ENCODE results near the gene GPR17. TPM values are rescaled to one million over a fixed set of nuclear protein-coding genes. Genes with fewer than 3 reads are reported as not detected.

GPR17 gene
- total and polyA plus RNA-seq, 4 experiments from 2014 or later: not detected

GRCh38 chr2:127646487-127647241, 711 bp downstream of the GPR17 start:
- no peaks in the 10 kb centered on the region for H3K27me3 ChIP-seq (ENCODE audit: insufficient read depth, low read length)
- Mint-ChIP-seq H3K4me3 (no peak overlapping the region), H3K9me3 (no peaks in the 10 kb centered on the region), H3K4me1 (peaks cover 13 to 33% (median 22%) of the 10 kb centered on the region in 4 donors), H3K27ac (no peak overlapping the region), H3K36me3 (no peaks in the 10 kb centered on the region), H3K27me3 (no peaks in the 10 kb centered on the region)
- ChIA-PET POLR2A (ENCODE audit: partially characterized antibody) (no interaction called here), CTCF (ENCODE audit: partially characterized antibody) (interaction anchor here (2.9 kb wide), 1 partner anchor 55 kb away, joined by 6 read pairs; no protein-coding TSS in a partner anchor)
- peak in 1 of 5 donors; percentile 14 for DNase-seq
- no peak overlapping the region for H3K4me3 ChIP-seq (ENCODE audit: low read length in 2 of 2)
- H3K36me3 ChIP-seq (ENCODE audit: insufficient read depth, low read length): no peaks in the 10 kb centered on the region
- H3K9me3 ChIP-seq (ENCODE audit: control insufficient read depth in 1 of 2, low read length in 2 of 2): no peaks in the 10 kb centered on the region
- intact Hi-C loops (cut with micrococcal nuclease): loop anchor here (10.0 kb wide), 1 partner anchor 302 kb away; no protein-coding TSS in a partner anchor
- H3K27ac ChIP-seq (ENCODE audit: low read depth, low read length): no peak overlapping the region
- H3K4me1 ChIP-seq (ENCODE audit: insufficient read depth, low read length): peaks cover 12% of the 10 kb centered on the region

- no peaks in the 10 kb centered on the region for H3K36me3 ChIP-seq (ENCODE audit: insufficient read depth, low read length)
- H3K27me3 ChIP-seq (ENCODE audit: insufficient read depth, low read length): no peaks in the 10 kb centered on the region
- no peaks in the 10 kb centered on the region for H3K9me3 Mint-ChIP-seq
- H3K9me3 ChIP-seq (ENCODE audit: control insufficient read depth in 1 of 2, low read length in 2 of 2): no peaks in the 10 kb centered on the region
- no peaks in the 10 kb centered on the region for H3K36me3 Mint-ChIP-seq
- intact Hi-C loops (cut with micrococcal nuclease): loop anchor here (10.0 kb wide), 1 partner anchor 303 kb away; no protein-coding TSS in a partner anchor
- POLR2A ChIA-PET (ENCODE audit: partially characterized antibody): no interaction called here
- H3K27ac Mint-ChIP-seq: peak overlapping the region in 2 of 7 donors; percentile 27 to 35
- no peak overlapping the region for H3K4me3 ChIP-seq (ENCODE audit: low read length in 2 of 2)
- H3K4me1 Mint-ChIP-seq: peaks cover 12 to 28% (median 18%) of the 10 kb centered on the region in 4 donors
- CTCF ChIA-PET (ENCODE audit: partially characterized antibody): interaction anchor here (1.0 to 7.6 kb wide), 4 partner anchors 8 to 450 kb away, joined by 3 to 98 read pairs (median 38); no protein-coding TSS in a partner anchor
- H3K27ac ChIP-seq (ENCODE audit: low read depth, low read length): no peak overlapping the region
- H3K27me3 Mint-ChIP-seq: no peaks in the 10 kb centered on the region
- H3K4me1 ChIP-seq (ENCODE audit: insufficient read depth, low read length): peaks cover 9% of the 10 kb centered on the region
- peak in 1 of 5 donors; percentile 23 for DNase-seq
- no peak overlapping the region for H3K4me3 Mint-ChIP-seq
Measured at GRCh38 chr2:127647242-127648190, 1.6 kb downstream of the GPR17 start.

GRCh38 chr2:127648321-127648720, 2.4 kb downstream of the GPR17 start:
- H3K27me3 ChIP-seq (ENCODE audit: insufficient read depth, low read length): no peaks in the 10 kb centered on the region
- H3K27me3 Mint-ChIP-seq: no peaks in the 10 kb centered on the region
- no peaks in the 10 kb centered on the region for H3K36me3 Mint-ChIP-seq
- no peaks in the 10 kb centered on the region for H3K36me3 ChIP-seq (ENCODE audit: insufficient read depth, low read length)
- CTCF ChIA-PET (ENCODE audit: partially characterized antibody): interaction anchor here (1.0 to 7.6 kb wide), 3 partner anchors 9 to 451 kb away, joined by 3 to 98 read pairs (median 69); no protein-coding TSS in a partner anchor
- H3K4me1 Mint-ChIP-seq: peaks cover 12 to 25% (median 18%) of the 10 kb centered on the region in 4 donors
- H3K27ac ChIP-seq (ENCODE audit: low read depth, low read length): no peak overlapping the region
- H3K9me3 Mint-ChIP-seq: no peaks in the 10 kb centered on the region
- intact Hi-C loops (cut with micrococcal nuclease): loop anchor here (10.0 kb wide), 1 partner anchor 304 kb away; no protein-coding TSS in a partner anchor
- H3K4me3 Mint-ChIP-seq: peak overlapping the region in 2 of 8 donors; percentile 24 to 52
- no peak overlapping the region for H3K4me3 ChIP-seq (ENCODE audit: low read length in 2 of 2)
- POLR2A ChIA-PET (ENCODE audit: partially characterized antibody): interaction anchor here (2.5 kb wide), 1 partner anchor 57 kb away, joined by 8 read pairs; no protein-coding TSS in a partner anchor
- H3K4me1 ChIP-seq (ENCODE audit: insufficient read depth, low read length): peaks cover 9% of the 10 kb centered on the region
- DNase-seq: no peak
- H3K9me3 ChIP-seq (ENCODE audit: control insufficient read depth in 1 of 2, low read length in 2 of 2): no peaks in the 10 kb centered on the region
- H3K27ac Mint-ChIP-seq: peak overlapping the region in 4 of 7 donors; percentile 8 to 43 (median 42)

- H3K36me3 ChIP-seq (ENCODE audit: insufficient read depth, low read length): no peaks in the 10 kb centered on the region
- ChIA-PET CTCF (ENCODE audit: partially characterized antibody) (interaction anchor here (0.6 to 7.6 kb wide), 8 partner anchors 10 to 451 kb away, joined by 3 to 98 read pairs (median 4); no protein-coding TSS in a partner anchor), POLR2A (ENCODE audit: partially characterized antibody) (interaction anchor here (0.7 to 2.5 kb wide), 4 partner anchors 9 to 123 kb away, joined by 6 to 8 read pairs (median 7); partner anchors contain the start of genes IWS1 and SFT2D3)
- H3K4me1 ChIP-seq (ENCODE audit: insufficient read depth, low read length): peaks cover 9% of the 10 kb centered on the region
- H3K27ac ChIP-seq (ENCODE audit: low read depth, low read length): no peak overlapping the region
- Mint-ChIP-seq H3K27me3 (no peaks in the 10 kb centered on the region), H3K9me3 (no peaks in the 10 kb centered on the region), H3K36me3 (no peaks in the 10 kb centered on the region), H3K4me1 (peaks cover 12 to 21% (median 16%) of the 10 kb centered on the region in 4 donors), H3K4me3 (peak overlapping the region in 3 of 8 donors; percentile 56 to 72 (median 62)), H3K27ac (peak overlapping the region in 2 of 7 donors; percentile 42 to 49)
- intact Hi-C loops (cut with micrococcal nuclease): loop anchor here (1.0 to 10.0 kb wide), 5 partner anchors 52 to 452 kb away; partner anchors contain the start of genes IWS1 and SFT2D3
- H3K27me3 ChIP-seq (ENCODE audit: insufficient read depth, low read length): no peaks in the 10 kb centered on the region
- no peaks in the 10 kb centered on the region for H3K9me3 ChIP-seq (ENCODE audit: control insufficient read depth in 1 of 2, low read length in 2 of 2)
- peak in 1 of 5 donors; percentile 39 for DNase-seq
- H3K4me3 ChIP-seq (ENCODE audit: low read length in 2 of 2): no peak overlapping the region
Measured at GRCh38 chr2:127649100-127649611, 3.2 kb downstream of the GPR17 start.

GRCh38 chr2:127649684-127650040, 3.7 kb downstream of the GPR17 start:
- Histone ChIP-seq H3K4me3 (ENCODE audit: low read length in 2 of 2) (no peak overlapping the region), H3K36me3 (ENCODE audit: insufficient read depth, low read length) (no peaks in the 10 kb centered on the region), H3K27ac (ENCODE audit: low read depth, low read length) (no peak overlapping the region), H3K9me3 (ENCODE audit: control insufficient read depth in 1 of 2, low read length in 2 of 2) (no peaks in the 10 kb centered on the region), H3K27me3 (ENCODE audit: insufficient read depth, low read length) (no peaks in the 10 kb centered on the region), H3K4me1 (ENCODE audit: insufficient read depth, low read length) (peaks cover 9% of the 10 kb centered on the region)
- Mint-ChIP-seq H3K4me1 (peaks cover 12 to 21% (median 16%) of the 10 kb centered on the region in 4 donors), H3K36me3 (no peaks in the 10 kb centered on the region), H3K27me3 (no peaks in the 10 kb centered on the region), H3K27ac (peak overlapping the region in 3 of 7 donors; percentile 49 to 73 (median 52)), H3K4me3 (peak overlapping the region in 6 of 8 donors; percentile 38 to 70 (median 65)), H3K9me3 (no peaks in the 10 kb centered on the region)
- peak; percentile 72 to 78 (median 73) for DNase-seq
- POLR2A ChIA-PET (ENCODE audit: partially characterized antibody): interaction anchor here (0.7 to 2.5 kb wide), 5 partner anchors 10 to 162 kb away, joined by 3 to 8 read pairs (median 6); partner anchors contain the start of genes IWS1 and SFT2D3
- intact Hi-C loops (cut with micrococcal nuclease): loop anchor here (1.0 to 10.0 kb wide), 5 partner anchors 52 to 452 kb away; partner anchors contain the start of genes IWS1 and SFT2D3
- CTCF ChIA-PET (ENCODE audit: partially characterized antibody): interaction anchor here (0.6 to 7.6 kb wide), 15 partner anchors 10 to 452 kb away, joined by 3 to 98 read pairs (median 3); no protein-coding TSS in a partner anchor

- DNase-seq: peak in 1 of 5 donors; percentile 30
- Mint-ChIP-seq H3K4me3 (no peak overlapping the region), H3K4me1 (peaks cover 9 to 21% (median 14%) of the 10 kb centered on the region in 4 donors), H3K27ac (no peak overlapping the region), H3K9me3 (no peaks in the 10 kb centered on the region), H3K36me3 (no peaks in the 10 kb centered on the region), H3K27me3 (no peaks in the 10 kb centered on the region)
- Histone ChIP-seq H3K36me3 (ENCODE audit: insufficient read depth, low read length) (no peaks in the 10 kb centered on the region), H3K27me3 (ENCODE audit: insufficient read depth, low read length) (no peaks in the 10 kb centered on the region), H3K4me3 (ENCODE audit: low read length in 2 of 2) (no peak overlapping the region), H3K9me3 (ENCODE audit: control insufficient read depth in 1 of 2, low read length in 2 of 2) (no peaks in the 10 kb centered on the region), H3K4me1 (ENCODE audit: insufficient read depth, low read length) (peaks cover 9% of the 10 kb centered on the region), H3K27ac (ENCODE audit: low read depth, low read length) (no peak overlapping the region)
- ChIA-PET POLR2A (ENCODE audit: partially characterized antibody) (interaction anchor here (0.7 to 2.5 kb wide), 5 partner anchors 10 to 161 kb away, joined by 3 to 8 read pairs (median 6); partner anchors contain the start of genes IWS1 and SFT2D3), CTCF (ENCODE audit: partially characterized antibody) (interaction anchor here (0.6 to 7.6 kb wide), 15 partner anchors 10 to 453 kb away, joined by 3 to 98 read pairs (median 3); no protein-coding TSS in a partner anchor)
- intact Hi-C loops (cut with micrococcal nuclease): no loop called here
Measured at GRCh38 chr2:127650041-127650784, 4.3 kb downstream of the GPR17 start.

Data from CD4-positive, alpha-beta memory T cell (primary cell).